DND-41 (cell line): Measurements from ENCODE around the gene MCF2L2.

ENCODE experiments used
- EZH2 ChIP-seq: IDR thresholded peaks from 3 replicates; pipeline ENCODE4 v1.6.1; 2012; ENCODE audit warnings: borderline replicate concordance, low read depth, mild to moderate bottlenecking, moderate library complexity, low read length, inconsistent platforms; ENCODE audit not compliant: severe bottlenecking
- TF ChIP-seq, protein P1 (sequence below): IDR thresholded peaks from 2 replicates; pipeline ENCODE4 v1.5.1; 2012; ENCODE audit warnings: borderline replicate concordance, low read length, moderate library complexity, mild to moderate bottlenecking; ENCODE audit not compliant: poor library complexity, severe bottlenecking; ENCODE audit errors: extremely low read depth

DNA sequence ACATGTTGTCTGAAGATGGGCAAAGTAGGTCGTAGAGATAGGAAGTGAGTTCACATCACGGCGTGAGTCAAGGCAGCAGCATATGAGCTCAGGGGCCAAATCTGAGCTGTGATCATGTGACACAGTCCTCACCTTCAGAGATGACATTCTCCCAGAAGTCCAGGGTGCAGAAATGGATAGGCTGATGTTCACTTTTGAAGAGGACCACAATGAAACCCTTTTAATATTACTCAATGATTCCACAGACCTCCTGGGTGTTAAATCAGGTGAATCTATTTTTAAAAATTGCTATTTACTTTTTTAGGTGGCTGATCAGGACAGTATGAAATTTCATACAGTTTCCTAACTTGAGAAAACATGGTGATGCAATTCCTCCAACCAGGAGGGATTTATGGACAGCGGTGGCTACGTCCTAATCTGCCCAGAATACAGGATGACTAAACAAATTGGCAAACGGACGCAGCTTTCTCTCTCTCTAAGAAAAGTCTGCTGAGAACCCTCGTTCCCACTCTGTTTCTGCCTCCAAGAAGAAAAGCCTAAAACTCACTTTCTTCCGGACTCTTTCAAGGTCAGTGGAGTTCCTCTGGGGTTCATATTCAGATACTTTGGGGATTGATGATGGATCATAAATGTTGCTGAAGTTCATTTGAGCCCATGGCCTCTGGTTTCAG lies 141.0 kb downstream of the MCF2L2 start:
- TF ChIP-seq, protein P1, sequence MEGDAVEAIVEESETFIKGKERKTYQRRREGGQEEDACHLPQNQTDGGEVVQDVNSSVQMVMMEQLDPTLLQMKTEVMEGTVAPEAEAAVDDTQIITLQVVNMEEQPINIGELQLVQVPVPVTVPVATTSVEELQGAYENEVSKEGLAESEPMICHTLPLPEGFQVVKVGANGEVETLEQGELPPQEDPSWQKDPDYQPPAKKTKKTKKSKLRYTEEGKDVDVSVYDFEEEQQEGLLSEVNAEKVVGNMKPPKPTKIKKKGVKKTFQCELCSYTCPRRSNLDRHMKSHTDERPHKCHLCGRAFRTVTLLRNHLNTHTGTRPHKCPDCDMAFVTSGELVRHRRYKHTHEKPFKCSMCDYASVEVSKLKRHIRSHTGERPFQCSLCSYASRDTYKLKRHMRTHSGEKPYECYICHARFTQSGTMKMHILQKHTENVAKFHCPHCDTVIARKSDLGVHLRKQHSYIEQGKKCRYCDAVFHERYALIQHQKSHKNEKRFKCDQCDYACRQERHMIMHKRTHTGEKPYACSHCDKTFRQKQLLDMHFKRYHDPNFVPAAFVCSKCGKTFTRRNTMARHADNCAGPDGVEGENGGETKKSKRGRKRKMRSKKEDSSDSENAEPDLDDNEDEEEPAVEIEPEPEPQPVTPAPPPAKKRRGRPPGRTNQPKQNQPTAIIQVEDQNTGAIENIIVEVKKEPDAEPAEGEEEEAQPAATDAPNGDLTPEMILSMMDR, result no peak
- no peak for TF ChIP-seq EZH2
